H1 (cell line): ENCODE data around the gene SH3RF3. TPM values are rescaled to one million over a fixed set of nuclear protein-coding genes. Genes with fewer than 3 reads are reported as not detected.

Experiments used
- CTCF ChIA-PET: fragments of 300-600 bp; sonication (Branson Sonifier 250); formaldehyde crosslinking; loops from one replicate; lab custom pipeline; 2021; ENCODE audit not compliant: partially characterized antibody; lab: Charles Lee
- POLR2A ChIA-PET: fragments of 300-600 bp; sonication (Branson Sonifier 250); formaldehyde crosslinking; loops from one replicate; lab custom pipeline; 2021; ENCODE audit warnings: inconsistent platforms; ENCODE audit not compliant: partially characterized antibody; lab: Charles Lee
- DNase-seq, 2 experiments: peaks; one replicate each; pipeline versions ENCODE4 v3.0.0 to v3.0.0-alpha.2; 2010 to 2022; ENCODE audit warnings: low spot score in 2 of 2, low read depth in 1 of 2, mixed read lengths in 1 of 2
- FAIRE-seq: peaks from 2 replicates; lab custom pipeline; 2011; peaks lifted over from hg19 to GRCh38; lab: Jason Lieb, UNC
- H2AFZ ChIP-seq: 2 replicates; pipeline ENCODE4 v1.8.1; 2012; ENCODE audit warnings: low read length, inconsistent platforms
- H2AK5ac ChIP-seq: 2 replicates; pipeline ENCODE4 v1.6.1; 2013; ENCODE audit warnings: low read depth, low read length
- H2BK120ac ChIP-seq: replicated peaks from 2 replicates; pipeline ENCODE3; 2013; ENCODE audit warnings: low read depth, low read length, inconsistent platforms
- H2BK12ac ChIP-seq: 2 replicates; pipeline ENCODE4 v1.6.1; 2013; ENCODE audit warnings: low read depth, low read length
- H2BK15ac ChIP-seq: 2 replicates; pipeline ENCODE4 v1.6.1; 2013; ENCODE audit warnings: low read length
- H2BK20ac ChIP-seq: 2 replicates; pipeline ENCODE4 v1.6.1; 2013; ENCODE audit warnings: low read length
- H2BK5ac ChIP-seq: 2 replicates; pipeline ENCODE4 v1.6.1; 2013; ENCODE audit warnings: low read depth, low read length
- H3K14ac ChIP-seq: 2 replicates; pipeline ENCODE4 v1.6.1; 2013; ENCODE audit warnings: inconsistent platforms; ENCODE audit not compliant: insufficient read length
- H3K18ac ChIP-seq: 2 replicates; pipeline ENCODE4 v1.6.1; 2013; ENCODE audit warnings: low read length; ENCODE audit errors: extremely low read depth
- H3K23ac ChIP-seq: 2 replicates; pipeline ENCODE4 v1.6.1; 2013; ENCODE audit warnings: inconsistent platforms; ENCODE audit not compliant: insufficient read length
- H3K23me2 ChIP-seq: 2 replicates; pipeline ENCODE4 v1.6.1; 2013; ENCODE audit warnings: low read depth, low read length
- H3K27ac ChIP-seq: 2 replicates; pipeline ENCODE4 v1.6.1; 2011; ENCODE audit warnings: low read depth, low read length, inconsistent platforms
- H3K27me3 ChIP-seq, 4 experiments: replicated peaks in 1 of 4; 1 replicate in 1 of 4; 2 replicates in 3 of 4; pipeline versions ENCODE4 v1.6.1 to v1.8.1; 2011 to 2013; ENCODE audit warnings: low read length in 3 of 4, mild to moderate bottlenecking in 3 of 4, inconsistent platforms in 2 of 4, mixed read lengths in 2 of 4, moderate library complexity in 1 of 4; ENCODE audit not compliant: control insufficient read depth in 3 of 4, insufficient read depth in 3 of 4; ENCODE audit errors: extremely low read depth in 1 of 4
- H3K36me3 ChIP-seq, 4 experiments: 2 replicates each; pipeline versions ENCODE4 v1.6.1 to v1.8.1; 2011 to 2013; ENCODE audit warnings: mild to moderate bottlenecking in 4 of 4, low read length in 3 of 4, moderate library complexity in 2 of 4, control low read depth in 1 of 4, inconsistent platforms in 1 of 4; ENCODE audit not compliant: insufficient read depth in 4 of 4, control insufficient read depth in 2 of 4
- H3K4ac ChIP-seq: replicated peaks from 2 replicates; pipeline ENCODE3; 2013; ENCODE audit warnings: low read length, low read depth, mixed read lengths, inconsistent platforms; ENCODE audit not compliant: insufficient read length
- H3K4me1 ChIP-seq, 4 experiments: replicated peaks in 1 of 4; 1 replicate in 1 of 4; 2 replicates in 3 of 4; pipeline versions ENCODE4 v1.6.1 to v1.8.1; 2011 to 2013; ENCODE audit warnings: low read length in 3 of 4, inconsistent platforms in 2 of 4, mixed read lengths in 1 of 4; ENCODE audit not compliant: insufficient read depth in 4 of 4, control insufficient read depth in 3 of 4
- H3K4me2 ChIP-seq, 2 experiments: 2 replicates each; pipeline versions ENCODE4 v1.6.1 to v1.8.1; 2011 to 2013; ENCODE audit warnings: low read depth in 2 of 2, low read length in 2 of 2, control low read depth in 1 of 2, inconsistent platforms in 1 of 2, mild to moderate bottlenecking in 1 of 2; ENCODE audit not compliant: insufficient read depth in 1 of 2
- H3K4me3 ChIP-seq, 4 experiments: fragments of 200-600, 300-600 bp in 1 of 4; sonication (generic), shearing (Covaris generic), sonication (Bioruptor Twin) in 1 of 4; 2 replicates each; pipeline versions ENCODE4 v1.5.1 to v1.8.1; 2011 to 2016; ENCODE audit warnings: low read length in 4 of 4, low read depth in 3 of 4, control low read depth in 2 of 4, inconsistent platforms in 2 of 4, mild to moderate bottlenecking in 2 of 4, mixed read lengths in 1 of 4, moderate library complexity in 1 of 4; ENCODE audit not compliant: insufficient read depth in 2 of 4; ENCODE audit errors: extremely low read depth in 1 of 4
- H3K56ac ChIP-seq: replicated peaks from 2 replicates; pipeline ENCODE3; 2013; ENCODE audit warnings: low read depth, mild to moderate bottlenecking, mixed read lengths, low read length, inconsistent platforms; ENCODE audit not compliant: insufficient read length
- H3K79me1 ChIP-seq: 2 replicates; pipeline ENCODE4 v1.6.1; 2013; ENCODE audit warnings: low read depth, low read length, control low read depth
- H3K79me2 ChIP-seq, 2 experiments: 2 replicates each; pipeline versions ENCODE4 v1.6.1 to v1.8.1; 2012 to 2013; ENCODE audit warnings: low read length in 2 of 2, mild to moderate bottlenecking in 2 of 2, inconsistent platforms in 1 of 2; ENCODE audit not compliant: insufficient read depth in 2 of 2, control insufficient read depth in 1 of 2
- H3K9ac ChIP-seq, 4 experiments: replicated peaks in 1 of 4; 1 replicate in 1 of 4; 2 replicates in 3 of 4; pipeline versions ENCODE4 v1.6.1 to v1.8.1; 2011 to 2013; ENCODE audit warnings: low read depth in 3 of 4, low read length in 3 of 4, control low read depth in 2 of 4, mild to moderate bottlenecking in 2 of 4, moderate library complexity in 2 of 4, inconsistent platforms in 1 of 4; ENCODE audit errors: extremely low read depth in 1 of 4
- H3K9me3 ChIP-seq, 2 experiments: 2 replicates each; pipeline versions ENCODE4 v1.6.1 to v1.8.1; 2012 to 2013; ENCODE audit warnings: mild to moderate bottlenecking in 2 of 2, moderate library complexity in 2 of 2, control low read depth in 1 of 2, inconsistent platforms in 1 of 2, low read depth in 1 of 2, low read length in 1 of 2, mixed read lengths in 1 of 2; ENCODE audit not compliant: insufficient read depth in 2 of 2
- H4K20me1 ChIP-seq, 2 experiments: replicated peaks in 1 of 2; 2 replicates each; pipeline versions ENCODE3 to v1.8.1; 2011 to 2013; ENCODE audit warnings: inconsistent platforms in 2 of 2, low read length in 2 of 2, mild to moderate bottlenecking in 1 of 2; ENCODE audit not compliant: insufficient read depth in 2 of 2, control insufficient read depth in 1 of 2
- H4K5ac ChIP-seq: 2 replicates; pipeline ENCODE4 v1.6.1; 2013; ENCODE audit warnings: low read length, low read depth, mixed read lengths, inconsistent platforms; ENCODE audit not compliant: insufficient read length
- H4K8ac ChIP-seq: 2 replicates; pipeline ENCODE4 v1.8.0; 2013; ENCODE audit warnings: mild to moderate bottlenecking, moderate library complexity, low read length, inconsistent platforms; ENCODE audit not compliant: insufficient read depth; ENCODE audit errors: extremely low read depth
- H4K91ac ChIP-seq: replicated peaks from 2 replicates; pipeline ENCODE3; 2013; ENCODE audit warnings: low read length, mixed read lengths, inconsistent platforms; ENCODE audit not compliant: insufficient read length
- ASH2L ChIP-seq: fragments of 200-600, 300-600 bp; sonication (generic); IDR thresholded peaks from one replicate; pipeline ENCODE4 v1.7.1; 2017; ENCODE audit warnings: low read length
- CBX8 ChIP-seq: fragments of 300-800, 300-1000 bp; sonication (generic); IDR thresholded peaks from 2 replicates; pipeline ENCODE4 v1.7.1; 2016; ENCODE audit warnings: low read depth, low read length, borderline replicate concordance
- CHD2 ChIP-seq: IDR thresholded peaks from 2 replicates; pipeline ENCODE4 v1.6.1; 2012; ENCODE audit warnings: low read length, improper control_type of control experiment
- E2F6 ChIP-seq: IDR thresholded peaks from 2 replicates; pipeline ENCODE4 v1.6.1; 2012; ENCODE audit warnings: inconsistent platforms
- EGR1 ChIP-seq: IDR thresholded peaks from 2 replicates; pipeline ENCODE4 v1.6.1; 2011; ENCODE audit warnings: low read depth, low read length, borderline replicate concordance
- JUND ChIP-seq: IDR thresholded peaks from 2 replicates; pipeline ENCODE4 v1.6.1; 2011; ENCODE audit warnings: mild to moderate bottlenecking, improper control_type of control experiment, low read length
- MAFK ChIP-seq: IDR thresholded peaks from 2 replicates; pipeline ENCODE4 v1.6.1; 2012; ENCODE audit warnings: low read depth, mild to moderate bottlenecking, improper control_type of control experiment, low read length
- MAX ChIP-seq: IDR thresholded peaks from 2 replicates; pipeline ENCODE4 v1.6.1; 2012; ENCODE audit warnings: inconsistent platforms
- SAP30 ChIP-seq: fragments of 300-600 bp; sonication (generic); IDR thresholded peaks from 2 replicates; pipeline ENCODE4 v1.7.1; 2012; ENCODE audit warnings: low read length, moderate library complexity, mild to moderate bottlenecking, inconsistent platforms; ENCODE audit not compliant: insufficient read depth, insufficient replicate concordance
- SP1 ChIP-seq: IDR thresholded peaks from 2 replicates; pipeline ENCODE4 v1.6.1; 2011; ENCODE audit warnings: low read depth, low read length
- SP4 ChIP-seq: IDR thresholded peaks from 2 replicates; pipeline ENCODE4 v1.6.1; 2012; ENCODE audit warnings: low read length, inconsistent platforms
- ZNF274 ChIP-seq: IDR thresholded peaks from 2 replicates; pipeline ENCODE4 v1.7.0; 2012; ENCODE audit warnings: low read length, borderline replicate concordance; ENCODE audit errors: extremely low read depth
- WGBS, 2 experiments: shearing (Covaris generic) in 1 of 2; methylation state at CpG; one replicate each; pipeline versions ENCODE4 v1.1.6 to v1.1.7; 2013 to 2015; ENCODE audit warnings: low lambda C conversion rate in 2 of 2, mixed read lengths in 2 of 2, inconsistent platforms in 1 of 2, low coverage in 1 of 2, missing lambda C conversion rate in 1 of 2; ENCODE audit not compliant: insufficient replicate concordance in 2 of 2, insufficient coverage in 1 of 2, insufficient read length in 1 of 2; ENCODE audit errors: extremely low coverage in 1 of 2, missing lambda C conversion rate in 1 of 2; 5-methylcytosine and 5-hydroxymethylcytosine counted together
- polyA plus RNA-seq, 7 experiments: library from polyadenylated mRNA; depleted of rRNA in 3 of 7; stranded (reverse) in 5 of 7; unstranded in 2 of 7; fragments of >200 nt in 5 of 7; fragments of 200-250 nt in 2 of 7; gene quantifications; 1 replicate in 5 of 7; 2 replicates in 1 of 7; 4 replicates in 1 of 7; pipeline versions ENCODE4 v1.2.1 to v1.2.3, GENCODE V29; 2011 to 2013; ENCODE audit warnings: missing spikeins in 2 of 7, mixed read lengths in 2 of 7
- total RNA-seq: library from RNA; stranded (reverse); fragmentation: NEBNext Ultra II Directional; extraction: Animal tissue kit (Norgen Biotek cat#: 25700); gene quantifications from 2 replicates; pipeline ENCODE4 v1.2.1, GENCODE V29; 2021

The SH3RF3 gene
- total and polyA plus RNA-seq, 2 of the 8 experiments (the other 6 are each of a cell fraction or from before 2014, with no cell fraction given), result 0.11 to 0.65 TPM

- no peak for DNase-seq
- Histone ChIP-seq H3K36me3 (no peaks in the 10 kb centered on the region), H2AK5ac (no peak overlapping the region), H2BK15ac (no peak overlapping the region), H2BK20ac (no peak overlapping the region), H3K9ac (no peak overlapping the region), H3K23me2 (no peaks in the 10 kb centered on the region), H3K79me2 (no peaks in the 10 kb centered on the region), H3K56ac (no peak overlapping the region), H3K4ac (no peak overlapping the region), H3K79me1 (no peaks in the 10 kb centered on the region), H3K4me2 (no peak overlapping the region), H2AFZ (no peak overlapping the region), H2BK120ac (no peak overlapping the region), H4K5ac (no peak overlapping the region), H4K91ac (no peak overlapping the region), H3K4me1 (no peaks in the 10 kb centered on the region), H3K23ac (no peak overlapping the region), H3K14ac (no peak overlapping the region), H3K18ac (no peak overlapping the region), H3K27me3 (no peaks in the 10 kb centered on the region), H2BK5ac (no peak overlapping the region), H3K9me3 (no peaks in the 10 kb centered on the region), H3K27ac (no peak overlapping the region), H4K20me1 (no peaks in the 10 kb centered on the region), H2BK12ac (no peak overlapping the region), H3K4me3 (no peak overlapping the region), H4K8ac (no peak overlapping the region)
- POLR2A ChIA-PET, result no interaction called here
- CTCF ChIA-PET, result interaction anchor here (1.7 kb wide), 2 partner anchors 14 to 215 kb away, joined by 3 read pairs; no protein-coding TSS in a partner anchor
- 92% methylated on average over 14 of the region's 14 CpGs; no CpG with 5 or more reads in 1 of the 2 experiments for WGBS, 2 experiments
- TF ChIP-seq SP1 (no peak), SP4 (no peak), MAX (no peak), CHD2 (no peak), SAP30 (no peak), ZNF274 (no peak), E2F6 (no peak), MAFK (no peak), CBX8 (no peak), ASH2L (no peak), EGR1 (no peak), JUND (no peak)
- FAIRE-seq, result no peak
Measured at GRCh38 chr2:109472331-109472959, 343.4 kb downstream of the SH3RF3 start.
